Cardiac muscle cell (in vitro differentiated cells and primary cell): ENCODE data around the gene NR5A1. TPM values are rescaled to one million over a fixed set of nuclear protein-coding genes. Genes with fewer than 3 reads are reported as not detected.

Experiments used
- DNase-seq, 2 donors: peaks; one replicate each; pipeline versions ENCODE4 v3.0.0 to v3.0.0-alpha.2; 2010 to 2017; ENCODE audit warnings: low read depth in 1 of 2, low spot score in 1 of 2
- H3K27ac ChIP-seq: fragments of 200-600 bp; sonication (generic); 2 replicates; pipeline ENCODE4 v1.5.1; 2016
- H3K27me3 ChIP-seq: fragments of 200-600 bp; sonication (generic); 2 replicates; pipeline ENCODE4 v1.6.0; 2016; ENCODE audit warnings: control low read depth
- H3K36me3 ChIP-seq: fragments of 200-600 bp; sonication (generic); 2 replicates; pipeline ENCODE4 v1.5.1; 2016; ENCODE audit warnings: control low read depth
- H3K4me1 ChIP-seq: fragments of 200-600 bp; sonication (generic); 2 replicates; pipeline ENCODE4 v1.8.1; 2017; ENCODE audit warnings: low read depth, mild to moderate bottlenecking, mixed run types
- H3K4me3 ChIP-seq: fragments of 200-600 bp; sonication (generic); 2 replicates; pipeline ENCODE4 v1.5.1; 2016; ENCODE audit warnings: mild to moderate bottlenecking
- H3K9me3 ChIP-seq: fragments of 200-600 bp; sonication (generic); 2 replicates; pipeline ENCODE4 v1.5.1; 2017; ENCODE audit warnings: low read depth, mild to moderate bottlenecking, control low read depth
- polyA plus RNA-seq: library from polyadenylated mRNA; unstranded; fragments of >200 nt; fragmentation: Nextera tagmentation; extraction: Ambion mirVana; gene quantifications from 2 replicates; pipeline ENCODE4 v1.2.1, GENCODE V29; 2016
- total RNA-seq: library from RNA; depleted of rRNA; stranded (reverse); fragments of >200 nt; gene quantifications from 2 replicates; pipeline ENCODE4 v1.2.3, GENCODE V29; 2016
- TF ChIP-seq, protein P1 (sequence below): IDR thresholded peaks from 2 replicates; pipeline ENCODE4 v1.5.1; 2012; ENCODE audit warnings: low read depth, mild to moderate bottlenecking, low read length

Gene NR5A1
- total and polyA plus RNA-seq, 2 experiments from 2014 or later: 0.12 TPM; not detected in 1

DNA sequence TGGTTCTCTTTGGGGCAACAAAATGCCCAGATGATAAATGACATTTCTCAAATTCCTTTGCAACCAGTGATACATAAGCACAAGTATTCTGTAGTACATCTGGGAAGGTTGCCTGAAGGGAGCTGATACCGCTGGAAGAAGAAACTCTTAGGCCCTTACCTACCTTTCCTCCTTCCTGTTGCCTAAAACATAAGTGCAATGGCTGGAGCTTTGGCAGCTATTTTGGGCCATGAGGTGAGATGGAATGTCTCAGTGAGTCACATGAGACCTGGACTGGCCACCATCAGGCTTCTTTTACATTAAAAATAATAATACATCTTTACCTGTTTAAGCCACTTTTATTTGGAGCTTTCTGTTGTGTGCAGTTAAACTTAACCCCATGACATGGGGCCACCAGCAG, 68.1 kb downstream of the NR5A1 start:
- Histone ChIP-seq H3K9me3 (no peaks in the 10 kb centered on the region), H3K4me1 (no peaks in the 10 kb centered on the region), H3K27me3 (no peaks in the 10 kb centered on the region), H3K27ac (no peak overlapping the region), H3K36me3 (no peaks in the 10 kb centered on the region), H3K4me3 (no peak overlapping the region)
- TF ChIP-seq, protein P1, sequence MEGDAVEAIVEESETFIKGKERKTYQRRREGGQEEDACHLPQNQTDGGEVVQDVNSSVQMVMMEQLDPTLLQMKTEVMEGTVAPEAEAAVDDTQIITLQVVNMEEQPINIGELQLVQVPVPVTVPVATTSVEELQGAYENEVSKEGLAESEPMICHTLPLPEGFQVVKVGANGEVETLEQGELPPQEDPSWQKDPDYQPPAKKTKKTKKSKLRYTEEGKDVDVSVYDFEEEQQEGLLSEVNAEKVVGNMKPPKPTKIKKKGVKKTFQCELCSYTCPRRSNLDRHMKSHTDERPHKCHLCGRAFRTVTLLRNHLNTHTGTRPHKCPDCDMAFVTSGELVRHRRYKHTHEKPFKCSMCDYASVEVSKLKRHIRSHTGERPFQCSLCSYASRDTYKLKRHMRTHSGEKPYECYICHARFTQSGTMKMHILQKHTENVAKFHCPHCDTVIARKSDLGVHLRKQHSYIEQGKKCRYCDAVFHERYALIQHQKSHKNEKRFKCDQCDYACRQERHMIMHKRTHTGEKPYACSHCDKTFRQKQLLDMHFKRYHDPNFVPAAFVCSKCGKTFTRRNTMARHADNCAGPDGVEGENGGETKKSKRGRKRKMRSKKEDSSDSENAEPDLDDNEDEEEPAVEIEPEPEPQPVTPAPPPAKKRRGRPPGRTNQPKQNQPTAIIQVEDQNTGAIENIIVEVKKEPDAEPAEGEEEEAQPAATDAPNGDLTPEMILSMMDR: no peak
- DNase-seq: no peak

DNA sequence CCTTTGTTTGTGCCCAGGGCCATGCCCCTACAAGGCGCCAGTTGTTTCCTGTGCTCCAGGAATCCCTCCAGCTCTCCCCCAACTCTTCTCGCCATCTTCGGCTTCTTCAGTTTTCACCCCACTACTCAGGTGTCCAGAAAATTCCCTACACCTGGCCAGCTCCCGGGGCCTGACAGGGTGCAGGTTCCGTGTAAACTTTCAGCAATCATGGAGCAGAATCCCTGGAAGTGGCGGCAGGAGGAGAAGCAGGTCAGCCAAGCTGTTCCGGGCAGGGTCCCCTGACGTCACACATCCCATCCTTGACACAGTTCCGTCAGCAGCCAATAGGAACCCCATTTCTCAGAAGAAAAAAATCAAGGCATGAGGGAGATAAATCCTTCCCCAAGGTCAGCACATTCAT, 69.1 kb downstream of the NR5A1 start:
- TF ChIP-seq, protein P1: no peak
- no peaks in the 10 kb centered on the region for H3K36me3 ChIP-seq
- DNase-seq: no peak

DNA sequence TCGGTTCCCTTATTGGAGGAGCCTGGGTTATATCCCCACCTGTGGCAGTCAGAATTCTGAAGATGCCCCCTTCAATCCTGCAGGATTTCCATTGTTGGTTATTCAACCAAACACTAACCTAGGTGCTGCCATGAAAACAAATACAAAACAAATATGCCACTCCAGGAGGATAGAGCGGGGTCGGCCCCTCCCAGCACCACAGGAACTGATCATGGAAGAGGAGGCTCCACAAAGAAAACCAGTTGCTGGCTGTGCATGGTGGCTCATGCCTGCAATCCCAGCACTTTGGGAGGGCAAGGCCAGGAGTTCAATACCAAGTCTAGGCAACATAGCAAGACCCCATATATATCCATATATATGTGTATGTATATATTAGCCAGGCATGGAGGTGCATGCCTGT, 70.1 kb downstream of the NR5A1 start:
- TF ChIP-seq, protein P1: no peak
- no peaks in the 10 kb centered on the region for H3K9me3 ChIP-seq
- H3K4me3 ChIP-seq: no peak overlapping the region
- no peak overlapping the region for H3K27ac ChIP-seq
- DNase-seq: no peak
- no peaks in the 10 kb centered on the region for H3K4me1 ChIP-seq
- no peaks in the 10 kb centered on the region for H3K36me3 ChIP-seq
- no peaks in the 10 kb centered on the region for H3K27me3 ChIP-seq

More for the DNA sequence above, 69.1 kb downstream of the NR5A1 start:
- Histone ChIP-seq H3K27ac (no peak overlapping the region), H3K4me1 (no peaks in the 10 kb centered on the region), H3K4me3 (no peak overlapping the region), H3K9me3 (no peaks in the 10 kb centered on the region), H3K27me3 (no peaks in the 10 kb centered on the region)

DNA sequence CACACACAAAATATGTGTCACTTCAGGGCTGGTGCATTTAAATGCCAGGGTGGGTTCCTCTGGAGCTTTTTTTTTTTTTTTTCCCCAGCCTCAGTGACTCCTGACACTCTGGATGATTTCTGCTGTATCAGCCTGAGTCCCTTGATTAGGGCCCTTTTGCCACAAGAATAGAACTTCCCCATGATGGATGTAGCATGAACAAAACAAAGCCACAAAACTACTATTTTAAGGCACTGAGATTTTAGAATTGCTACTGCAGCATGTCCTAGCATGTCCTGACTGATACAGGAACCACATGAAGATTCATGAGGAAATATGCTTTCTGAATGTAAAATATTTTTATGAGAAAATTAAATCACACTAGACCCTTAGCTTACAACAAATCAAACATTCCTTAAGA, 70.9 kb downstream of the NR5A1 start:
- Histone ChIP-seq H3K4me3 (no peak overlapping the region), H3K36me3 (no peaks in the 10 kb centered on the region), H3K27me3 (no peaks in the 10 kb centered on the region), H3K4me1 (no peaks in the 10 kb centered on the region), H3K27ac (no peak overlapping the region), H3K9me3 (no peaks in the 10 kb centered on the region)
- TF ChIP-seq, protein P1: no peak
- DNase-seq: no peak

Other genes starting within 250 kb of the NR5A1 start
- gene NEK6, start 249.4 kb downstream of the NR5A1 start, total RNA-seq: 13.8 and 27.0 TPM in 2 replicates
- gene NEK6, start 249.4 kb downstream of the NR5A1 start, polyA plus RNA-seq: 14.3 and 33.7 TPM in 2 replicates
- gene PSMB7, start 92.0 kb downstream of the NR5A1 start, total RNA-seq: 160 and 216 TPM in 2 replicates
- gene PSMB7, start 92.0 kb downstream of the NR5A1 start, polyA plus RNA-seq: 226 and 282 TPM in 2 replicates
- not detected in 2 replicates for gene ADGRD2, start 56.9 kb downstream of the NR5A1 start, total RNA-seq
- gene ADGRD2, start 56.9 kb downstream of the NR5A1 start, polyA plus RNA-seq: 1.7 TPM in 1 of 2 replicates, not detected in the other